B cell (primary cell): ENCODE measurements around the gene PAX3.

Experiments
- CTCF ChIP-seq: fragments of 200-600 bp; IDR thresholded peaks from one replicate; pipeline ENCODE4 v1.8.0; 2022; ENCODE audit warnings: antibody characterized with exemption, mild to moderate bottlenecking
- EZH2 ChIP-seq: IDR thresholded peaks from 2 replicates; pipeline ENCODE4 v1.6.1; 2012; ENCODE audit warnings: borderline replicate concordance, low read depth, mild to moderate bottlenecking, moderate library complexity, low read length; ENCODE audit not compliant: insufficient read depth, poor library complexity, severe bottlenecking

DNA sequence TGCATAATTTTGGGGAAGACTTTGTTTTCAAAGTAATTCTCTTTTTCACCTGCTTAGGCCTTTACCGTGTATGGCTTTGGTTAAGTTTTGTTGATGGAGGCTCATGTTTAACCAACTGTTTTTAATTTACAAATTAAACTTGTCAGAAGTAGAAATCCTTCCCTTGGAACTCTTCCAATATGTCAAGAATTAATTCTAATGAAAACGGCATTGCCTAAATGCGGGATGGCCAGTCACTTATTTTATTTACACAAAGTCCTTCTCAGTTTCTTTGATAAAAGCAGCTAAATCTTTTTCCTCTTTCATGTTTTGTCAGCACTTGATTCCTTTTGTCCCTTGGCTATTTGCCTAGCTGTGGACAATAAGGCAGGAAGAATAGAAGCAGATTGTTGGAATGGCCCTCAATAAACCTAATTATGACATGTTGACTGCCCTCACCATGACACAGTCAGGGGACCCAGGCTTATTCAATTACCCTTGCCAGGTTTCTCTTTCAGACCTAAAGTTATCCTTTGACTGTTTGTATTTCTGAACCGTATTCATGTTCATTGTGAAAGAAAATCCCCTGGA lies 26.3 kb downstream of the PAX3 start:
- TF ChIP-seq EZH2 (no peak), CTCF (no peak)
